Endothelial cell of umbilical vein (primary cell): ENCODE results near the gene TNFAIP8L3. TPM values are rescaled to one million over a fixed set of nuclear protein-coding genes. Genes with fewer than 3 reads are reported as not detected.

Source experiments
- BruUV-seq: library from RNA; stranded (reverse); fragments of 400-500 nt; replicated peaks from 2 replicates; lab custom pipeline; 2021; lab: Mats Ljungman, UMichigan
- CTCF ChIA-PET: fragments of 300-600, 350-600 bp; sonication (Branson Sonifier 250); formaldehyde crosslinking; loops from one replicate; lab custom pipeline; 2021; ENCODE audit warnings: antibody characterized with exemption, inconsistent platforms; lab: Charles Lee
- POLR2A ChIA-PET: fragments of 300-600, 350-600 bp; sonication (Branson Sonifier 250); formaldehyde crosslinking; loops from one replicate; lab custom pipeline; 2021; ENCODE audit warnings: antibody characterized with exemption, inconsistent platforms; lab: Charles Lee
- DNase-seq: peaks from one replicate; pipeline ENCODE4 v3.0.0-alpha.2; 2011; ENCODE audit warnings: low read depth, low spot score
- FAIRE-seq: peaks from 2 replicates; lab custom pipeline; 2011; peaks lifted over from hg19 to GRCh38; lab: Jason Lieb, UNC
- H2AFZ ChIP-seq: 2 replicates; pipeline ENCODE4 v1.6.0; 2012; ENCODE audit warnings: low read depth, low read length, control low read depth, inconsistent platforms
- H3K27ac ChIP-seq: 2 replicates; pipeline ENCODE4 v1.5.1; 2011; ENCODE audit warnings: low read depth, mild to moderate bottlenecking, control low read depth, low read length, moderate library complexity; ENCODE audit not compliant: insufficient read depth
- H3K27me3 ChIP-seq, 2 experiments: 2 replicates each; pipeline versions ENCODE4 v1.6.0 to v1.6.1; 2011; ENCODE audit warnings: low read length in 2 of 2, mixed read lengths in 1 of 2; ENCODE audit not compliant: control insufficient read depth in 2 of 2, insufficient read depth in 2 of 2
- H3K36me3 ChIP-seq, 2 experiments: 2 replicates in 1 of 2; 3 replicates in 1 of 2; pipeline ENCODE4 v1.5.1; 2011; ENCODE audit warnings: low read length in 2 of 2, mild to moderate bottlenecking in 1 of 2, moderate library complexity in 1 of 2; ENCODE audit not compliant: control insufficient read depth in 2 of 2, insufficient read depth in 2 of 2; ENCODE audit errors: extremely low read depth in 1 of 2
- H3K4me1 ChIP-seq: 3 replicates; pipeline ENCODE4 v1.5.1; 2011; ENCODE audit warnings: mild to moderate bottlenecking, low read length; ENCODE audit not compliant: control insufficient read depth, insufficient read depth; ENCODE audit errors: extremely low read depth
- H3K4me2 ChIP-seq: 2 replicates; pipeline ENCODE4 v1.6.1; 2011; ENCODE audit warnings: low read length, control low read depth, mixed read lengths; ENCODE audit not compliant: insufficient read depth
- H3K4me3 ChIP-seq, 3 experiments: fragments of 200-600 bp in 1 of 3; sonication (generic), shearing (Covaris generic) in 1 of 3; replicated peaks in 1 of 3; 2 replicates each; pipeline ENCODE4 v1.5.1; 2011 to 2016; ENCODE audit warnings: control low read depth in 3 of 3, low read length in 3 of 3, mild to moderate bottlenecking in 2 of 3, inconsistent platforms in 1 of 3, low read depth in 1 of 3, moderate library complexity in 1 of 3; ENCODE audit not compliant: insufficient read depth in 1 of 3
- H3K79me2 ChIP-seq: 2 replicates; pipeline ENCODE4 v1.6.0; 2012; ENCODE audit warnings: low read length, inconsistent platforms; ENCODE audit not compliant: control insufficient read depth, insufficient read depth
- H3K9ac ChIP-seq: replicated peaks from 2 replicates; pipeline ENCODE3; 2011; ENCODE audit warnings: low read length, control low read depth; ENCODE audit not compliant: insufficient read depth; ENCODE audit errors: extremely low read depth
- H3K9me1 ChIP-seq: replicated peaks from 3 replicates; pipeline ENCODE4 v1.6.0; 2011; ENCODE audit warnings: mild to moderate bottlenecking, low read length; ENCODE audit not compliant: control insufficient read depth, insufficient read depth; ENCODE audit errors: extremely low read depth
- H3K9me3 ChIP-seq: replicated peaks from 2 replicates; pipeline ENCODE4 v1.5.1; 2012; ENCODE audit warnings: low read length, inconsistent platforms; ENCODE audit not compliant: control insufficient read depth, insufficient read depth
- H4K20me1 ChIP-seq: replicated peaks from 2 replicates; pipeline ENCODE3; 2011; ENCODE audit warnings: mild to moderate bottlenecking, low read length; ENCODE audit not compliant: control insufficient read depth, insufficient read depth; ENCODE audit errors: extremely low read depth
- CTCF ChIP-seq, 2 donors: IDR thresholded peaks; 1 replicate in 1 of 2; 2 replicates in 1 of 2; pipeline ENCODE4 v1.5.1; 2011; ENCODE audit warnings: low read length in 2 of 2, mild to moderate bottlenecking in 2 of 2, moderate library complexity in 2 of 2, control low read depth in 1 of 2, inconsistent platforms in 1 of 2, low read depth in 1 of 2; ENCODE audit not compliant: insufficient read depth in 1 of 2; ENCODE audit errors: extremely low read depth in 1 of 2
- EZH2 ChIP-seq: IDR thresholded peaks from 2 replicates; pipeline ENCODE4 v1.6.1; 2012; ENCODE audit warnings: borderline replicate concordance, low read depth, mild to moderate bottlenecking, moderate library complexity, low read length, inconsistent platforms; ENCODE audit not compliant: severe bottlenecking
- FOS ChIP-seq: IDR thresholded peaks from 2 replicates; pipeline ENCODE4 v1.6.1; 2011; ENCODE audit warnings: mild to moderate bottlenecking, low read length, moderate library complexity, borderline replicate concordance; ENCODE audit not compliant: insufficient read depth
- GATA2 ChIP-seq: IDR thresholded peaks from 2 replicates; pipeline ENCODE4 v1.7.0; 2011; ENCODE audit warnings: low read depth, mild to moderate bottlenecking, moderate library complexity, mixed read lengths, low read length; ENCODE audit not compliant: insufficient read length, insufficient read depth
- JUN ChIP-seq: IDR thresholded peaks from 2 replicates; pipeline ENCODE4 v1.6.1; 2011; ENCODE audit warnings: borderline replicate concordance, low read depth; ENCODE audit not compliant: insufficient read length, insufficient read depth
- MAX ChIP-seq: IDR thresholded peaks from 2 replicates; pipeline ENCODE4 v1.6.1; 2011; ENCODE audit not compliant: insufficient read depth, insufficient read length
- MYC ChIP-seq: IDR thresholded peaks from one replicate; pipeline ENCODE4 v1.6.1; 2011; ENCODE audit warnings: mild to moderate bottlenecking, low read depth, low read length
- POLR2A ChIP-seq: IDR thresholded peaks from 2 replicates; pipeline ENCODE4 v1.6.1; 2012; ENCODE audit warnings: low read depth, mild to moderate bottlenecking, control low read depth, low read length
- POLR2AphosphoS5 ChIP-seq: IDR thresholded peaks from 2 replicates; pipeline ENCODE4 v1.6.1; 2012; ENCODE audit warnings: low read depth, mild to moderate bottlenecking, control low read depth, low read length, moderate library complexity; ENCODE audit not compliant: insufficient read depth
- dilution Hi-C: fragments of 300-500 bp; cut with MboI; formaldehyde crosslinking; loops from one replicate; pipeline ENCODE4 v1.15.0; 2019; ENCODE audit warnings: low sequenced_read_pairs; ENCODE audit not compliant: extremely low pct_ligation_motif_present
- intact Hi-C: fragments of 100-400 bp; cut with micrococcal nuclease; formaldehyde crosslinking; loops from one replicate; pipeline ENCODE4 v1.10.0; 2022
- polyA plus RNA-seq, 4 experiments: library from polyadenylated mRNA; depleted of rRNA in 3 of 4; stranded (reverse) in 3 of 4; unstranded in 1 of 4; fragments of >200 nt; gene quantifications; 2 replicates each; pipeline versions ENCODE4 v1.2.1 to v1.2.3, GENCODE V29; 2011 to 2012; ENCODE audit warnings: missing spikeins in 1 of 4
- total RNA-seq: library from RNA; stranded (reverse); gene quantifications from 2 replicates; pipeline ENCODE4 v1.2.3, GENCODE V29; 2021

TNFAIP8L3 gene
- total and polyA plus RNA-seq, 2 donors (not counting 3 experiments of a cell fraction or from before 2014, with no cell fraction given) = 8.8 to 38.3 TPM

GRCh38 chr15:51082246-51082645 is 12.5 kb downstream of the TNFAIP8L3 start:
- BruUV-seq = no TSS peak
- POLR2A ChIA-PET = no interaction called here

More at GRCh38 chr15:51082246-51082645, 12.5 kb downstream of the TNFAIP8L3 start:
- peaks cover 94% of the 10 kb centered on the region for H3K79me2 ChIP-seq
- H3K27ac ChIP-seq = no peak overlapping the region
- H3K9me1 ChIP-seq = no peaks in the 10 kb centered on the region
- no peak overlapping the region for H3K4me2 ChIP-seq
- no peaks in the 10 kb centered on the region for H3K9me3 ChIP-seq
- intact Hi-C loops (no loop called here), dilution Hi-C loops (no loop called here)
- FAIRE-seq (no peak), DNase-seq (no peak)
- H4K20me1 ChIP-seq = no peaks in the 10 kb centered on the region
- peaks cover 16% of the 10 kb centered on the region for H3K4me1 ChIP-seq
- peaks cover 0 to 2% of the 10 kb centered on the region in 2 experiments for H3K36me3 ChIP-seq
- H2AFZ ChIP-seq = no peak overlapping the region
- no peak overlapping the region for H3K9ac ChIP-seq
- no peaks in the 10 kb centered on the region for H3K27me3 ChIP-seq
- no peak for TF ChIP-seq GATA2
- TF ChIP-seq JUN = no peak
- no peak for TF ChIP-seq FOS
- TF ChIP-seq POLR2A = no peak
- no peak for TF ChIP-seq EZH2
- no peak for TF ChIP-seq CTCF (IDR thresholded peaks at IDR 0.05; ENCODE audit: extremely low read depth in 1 of 2, insufficient read depth in 1 of 2, low read depth in 1 of 2, low read length in 2 of 2)
- TF ChIP-seq POLR2AphosphoS5 = no peak
- TF ChIP-seq MYC = no peak
- no peak for TF ChIP-seq MAX
- H3K4me3 ChIP-seq = no peak overlapping the region
- CTCF ChIA-PET = interaction anchor here (0.8 to 2.2 kb wide), 3 partner anchors 81 to 110 kb away, joined by 3 to 10 read pairs (median 7); no protein-coding TSS in a partner anchor
